NCI-H2196 treated with DMSO at 0.1 percent for 48 hours (cell line): ENCODE measurements around the gene TSHZ2.
"Not testable (repeated sequence)": the region's sequence is repeated elsewhere in the genome, so short reads cannot be mapped to it uniquely, and the experiment has no call there.

Source experiments
- DNase-seq: peaks from one replicate; lab custom pipeline; 2025; ENCODE audit not compliant: unreplicated experiment; lab: John Stamatoyannopoulos, UW

The TSHZ2 gene

DNA sequence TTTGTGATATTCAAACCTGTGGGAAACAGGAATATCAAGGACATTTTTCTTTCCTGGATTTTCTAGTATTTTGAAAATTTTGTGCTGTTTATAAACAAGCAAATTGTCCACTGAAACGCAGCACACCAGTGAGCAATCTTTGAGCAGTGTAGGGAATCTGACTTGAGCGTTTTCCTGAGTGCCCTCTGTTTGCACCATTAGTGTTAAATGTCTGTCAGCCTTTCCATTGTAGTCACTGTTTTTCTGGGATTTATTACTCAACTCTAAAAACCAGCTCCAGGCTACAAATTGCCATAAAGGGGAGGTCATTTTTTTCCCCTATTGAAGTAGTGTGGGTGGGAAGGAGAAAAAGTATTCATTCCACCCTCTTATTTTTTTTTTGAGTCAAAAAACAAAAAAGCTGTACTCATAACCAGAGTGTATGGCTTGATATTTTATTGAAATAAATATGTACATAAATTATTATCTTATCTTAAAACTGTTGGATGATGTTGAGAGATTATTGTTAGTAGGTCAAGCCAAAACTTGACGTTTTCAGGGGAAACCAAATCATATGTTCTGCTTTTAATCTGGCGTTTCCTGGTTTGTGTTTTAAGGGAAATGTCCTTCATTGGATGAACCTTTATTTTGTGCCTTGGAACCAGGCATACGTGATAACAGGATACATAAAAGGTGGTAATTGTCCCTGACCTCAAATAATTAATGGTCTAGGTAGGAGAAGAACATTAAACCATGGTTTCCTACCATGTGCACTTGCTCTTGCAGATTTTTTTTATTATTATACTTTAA is 51.8 kb downstream of the TSHZ2 start:
- DNase-seq = no peak

DNA sequence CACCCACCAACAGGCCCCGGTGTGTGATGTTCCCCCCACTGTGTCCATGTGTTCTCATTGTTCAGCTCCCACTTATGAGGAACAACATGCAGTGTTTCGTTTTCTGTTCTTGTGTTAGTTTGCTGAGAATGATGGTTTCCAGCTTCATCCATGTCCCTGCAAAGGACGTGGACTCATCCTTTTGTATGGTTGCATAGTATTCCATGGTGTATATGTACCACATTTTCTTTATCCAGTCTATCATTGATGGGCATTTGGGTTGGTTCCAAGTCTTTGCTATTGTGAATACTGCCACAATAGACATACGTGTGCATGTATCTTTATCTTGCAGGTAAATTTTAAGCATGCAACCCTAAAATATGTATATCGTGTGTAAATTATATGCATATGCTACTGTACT is 52.5 kb downstream of the TSHZ2 start:
- not testable (repeated sequence) for DNase-seq

DNA sequence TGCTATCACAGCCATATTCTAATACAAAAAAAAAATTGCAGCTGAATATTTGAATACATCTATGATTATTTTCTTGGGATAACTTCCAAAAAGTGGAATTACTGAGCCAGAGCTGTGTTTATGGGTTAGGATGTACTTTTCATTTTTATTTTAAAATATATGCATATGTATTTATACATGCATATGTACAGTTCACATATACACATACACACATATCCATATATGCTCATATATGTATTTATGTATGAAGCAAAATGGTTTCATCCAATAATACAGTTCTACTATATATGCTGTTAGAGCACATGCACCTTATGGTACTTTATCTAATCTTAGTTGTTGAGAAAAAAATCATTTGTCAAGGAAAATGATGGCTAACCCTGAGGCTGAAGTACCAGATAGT is 54.9 kb downstream of the TSHZ2 start:
- no peak for DNase-seq

DNA sequence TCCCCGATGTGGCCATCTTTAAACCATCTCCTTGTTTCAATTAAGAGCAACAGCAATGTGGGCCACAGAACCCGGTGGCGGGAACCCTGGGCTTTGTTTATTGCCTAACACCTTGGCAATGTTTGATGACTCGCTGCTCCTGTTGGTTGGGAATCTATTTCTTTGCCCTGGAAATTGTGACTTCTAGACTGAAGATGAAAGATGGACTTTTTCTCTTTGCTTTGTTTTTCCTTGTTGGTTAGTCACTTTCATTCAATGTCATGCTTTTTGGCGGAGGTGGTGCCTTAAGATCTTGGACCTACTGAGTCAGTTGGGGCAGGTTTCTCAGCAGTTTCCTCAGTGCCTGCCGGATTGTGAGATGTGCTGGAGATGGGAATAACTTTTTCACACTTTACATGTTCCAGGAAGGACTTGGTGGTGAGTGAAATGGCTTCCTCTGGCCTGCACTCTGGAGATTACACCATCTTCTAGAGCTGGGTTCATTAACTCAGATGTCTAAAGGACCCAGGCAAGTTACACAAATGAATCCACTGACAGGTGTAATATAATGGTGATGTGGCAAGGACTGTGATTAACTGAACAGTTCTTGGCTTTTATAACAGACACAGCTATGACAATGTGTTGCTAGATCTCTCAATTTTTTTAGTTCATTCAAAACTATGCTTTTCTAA is 56.3 kb downstream of the TSHZ2 start:
- no peak for DNase-seq

DNA sequence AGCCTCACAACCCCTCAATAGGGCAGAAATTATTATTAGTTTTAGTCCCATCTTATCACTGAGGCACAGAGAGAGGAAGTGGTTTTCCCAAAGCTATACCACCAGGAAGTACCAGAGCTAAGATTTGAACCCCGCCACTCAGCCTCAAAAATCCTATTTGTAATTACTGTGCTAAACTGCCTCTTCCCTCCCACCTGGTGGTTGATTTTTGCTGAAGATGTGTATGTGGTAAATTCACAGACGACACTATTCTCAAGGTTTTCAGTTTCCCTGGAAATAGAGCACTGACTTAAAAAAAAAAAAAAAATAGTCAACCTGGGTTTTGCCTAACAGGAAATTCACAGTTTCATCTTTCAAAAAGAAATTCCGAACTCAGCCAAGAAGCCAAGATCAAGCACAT is 57.9 kb downstream of the TSHZ2 start:
- no peak for DNase-seq

DNA sequence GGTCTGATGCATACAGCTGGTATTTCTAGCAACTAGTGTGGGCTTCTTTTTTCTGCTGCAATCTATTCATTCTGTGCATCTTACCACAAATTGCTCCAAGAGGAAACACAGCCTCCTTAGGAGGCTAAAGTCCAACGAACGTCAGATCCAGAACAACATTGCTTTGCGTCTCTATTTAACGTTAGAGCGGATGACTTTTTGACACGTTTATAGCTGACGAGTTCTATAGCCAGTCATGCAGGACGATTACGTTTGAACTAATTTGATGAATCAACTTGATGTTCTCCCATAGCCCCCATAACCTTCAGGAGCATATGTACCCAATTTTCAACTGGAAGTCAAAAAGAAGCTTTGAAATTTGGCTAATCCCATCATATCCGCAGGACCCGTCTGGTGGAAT is 59.9 kb downstream of the TSHZ2 start:
- DNase-seq = no peak

DNA sequence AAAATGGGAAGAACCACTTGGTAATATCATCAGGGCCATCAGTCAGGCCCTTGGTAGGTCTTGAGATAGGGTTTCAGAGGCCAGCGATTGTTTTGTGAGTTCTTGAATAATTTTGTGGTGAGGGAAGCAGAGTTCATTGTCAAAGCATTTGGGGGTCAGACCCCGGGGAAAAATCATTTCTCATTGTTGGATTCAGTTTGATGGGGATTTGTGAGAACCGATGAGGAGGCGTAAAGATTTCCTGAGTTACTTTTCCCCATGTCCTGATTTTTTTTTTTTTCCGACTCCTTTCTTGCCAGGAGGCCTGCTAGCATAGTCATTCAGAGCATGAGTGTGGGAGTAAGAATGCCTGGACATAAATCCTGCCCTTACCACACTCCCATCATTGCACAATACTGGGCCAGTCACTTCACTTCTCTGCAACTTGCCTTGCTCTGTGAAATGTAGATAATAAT is 60.3 kb downstream of the TSHZ2 start:
- no peak for DNase-seq

DNA sequence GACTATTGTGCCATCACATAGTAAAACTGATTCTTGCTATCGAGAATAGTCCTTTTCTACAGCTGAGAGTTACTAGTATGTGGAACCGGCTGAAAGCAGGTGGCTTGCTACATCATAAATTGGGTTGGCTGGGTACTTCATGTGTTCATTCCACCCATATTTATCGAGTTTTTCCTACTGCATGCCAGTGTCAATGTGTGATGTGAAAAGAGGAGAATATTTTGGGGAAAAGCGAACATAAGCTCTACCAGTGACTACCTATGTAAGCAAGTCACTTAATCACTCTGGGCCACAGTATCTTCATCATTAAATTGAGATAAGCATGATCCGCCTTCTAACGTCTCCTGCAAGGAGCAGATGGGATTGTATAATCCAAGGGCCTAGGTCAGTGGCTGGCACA is 61.0 kb downstream of the TSHZ2 start:
- no peak for DNase-seq

DNA sequence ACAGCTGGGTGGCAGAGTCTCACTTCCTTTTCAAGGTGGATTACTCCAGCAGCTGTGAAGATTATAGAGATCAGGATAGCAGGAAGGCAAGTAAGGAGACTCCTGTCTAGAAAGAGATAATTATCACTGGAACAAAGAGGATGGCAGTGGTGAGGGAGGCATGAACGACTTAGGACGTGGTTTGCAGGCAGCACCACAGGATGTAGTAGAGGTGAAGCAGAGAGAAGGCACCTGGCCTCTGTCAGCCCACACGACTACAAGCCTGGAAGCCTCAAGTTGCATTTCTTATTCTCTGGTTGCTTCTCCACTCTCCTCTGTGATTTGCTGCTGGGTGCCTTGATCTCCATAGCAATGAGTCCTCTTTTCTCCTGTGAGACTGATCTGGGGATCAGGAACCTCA is 62.7 kb downstream of the TSHZ2 start:
- peak; percentile 47 for DNase-seq

DNA sequence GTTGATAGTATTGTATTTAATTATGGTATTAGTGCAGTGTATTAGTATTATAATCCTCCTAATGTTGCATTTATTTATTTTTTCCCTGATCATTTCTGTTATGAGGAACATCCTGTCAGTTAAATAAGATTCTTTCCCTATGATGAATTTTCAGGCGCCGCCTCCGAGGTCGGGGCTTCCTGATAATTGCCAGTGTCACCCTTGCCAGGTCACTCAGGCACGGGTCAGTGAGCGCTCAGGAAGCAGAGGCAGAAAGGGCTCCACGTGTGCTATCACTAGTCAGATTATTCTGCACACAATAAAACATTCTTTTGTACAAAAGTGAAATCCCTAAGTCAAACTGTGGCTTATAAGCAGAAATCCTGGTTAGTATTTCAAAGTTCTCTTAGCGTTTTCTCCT is 64.8 kb downstream of the TSHZ2 start:
- peak; percentile 53 for DNase-seq

DNA sequence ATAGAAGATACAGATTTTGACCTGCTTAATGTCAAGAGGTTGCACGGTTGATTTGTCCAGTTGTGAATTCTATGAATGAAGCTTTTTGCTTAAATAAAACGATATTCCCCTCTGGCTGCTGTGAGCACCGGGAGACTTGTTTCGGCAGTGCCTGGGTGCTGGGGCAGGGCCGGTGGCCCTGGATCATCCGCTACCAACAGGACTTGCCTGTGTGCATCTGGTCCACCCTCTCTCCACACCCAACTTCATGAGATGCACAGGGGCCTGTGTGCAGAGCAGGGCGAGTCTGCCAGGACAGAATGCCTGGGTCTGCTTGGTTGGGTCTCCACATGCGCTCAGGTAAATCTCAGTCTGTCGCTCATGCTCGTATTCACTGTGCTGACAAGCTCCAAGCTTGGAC is 65.5 kb downstream of the TSHZ2 start:
- DNase-seq = no peak

DNA sequence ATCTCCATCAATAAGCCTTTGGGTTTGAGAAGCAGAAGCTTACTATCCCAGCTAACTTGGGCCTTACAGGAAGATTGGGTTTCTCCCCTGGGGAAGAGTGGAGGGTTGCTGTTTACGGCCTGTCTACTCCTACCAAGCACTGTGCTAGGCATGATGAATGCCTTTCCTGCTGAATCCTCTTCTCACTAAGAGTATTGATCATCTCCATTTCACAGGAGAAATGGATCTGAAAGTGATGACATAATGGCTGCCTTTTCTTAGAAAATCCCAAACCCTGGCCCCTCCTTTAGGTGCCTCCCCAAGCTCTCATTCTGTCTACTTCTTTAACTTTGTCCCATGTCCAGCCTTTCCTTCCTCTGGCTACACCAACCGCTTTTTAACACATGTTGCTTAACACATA is 66.1 kb downstream of the TSHZ2 start:
- no peak for DNase-seq

DNA sequence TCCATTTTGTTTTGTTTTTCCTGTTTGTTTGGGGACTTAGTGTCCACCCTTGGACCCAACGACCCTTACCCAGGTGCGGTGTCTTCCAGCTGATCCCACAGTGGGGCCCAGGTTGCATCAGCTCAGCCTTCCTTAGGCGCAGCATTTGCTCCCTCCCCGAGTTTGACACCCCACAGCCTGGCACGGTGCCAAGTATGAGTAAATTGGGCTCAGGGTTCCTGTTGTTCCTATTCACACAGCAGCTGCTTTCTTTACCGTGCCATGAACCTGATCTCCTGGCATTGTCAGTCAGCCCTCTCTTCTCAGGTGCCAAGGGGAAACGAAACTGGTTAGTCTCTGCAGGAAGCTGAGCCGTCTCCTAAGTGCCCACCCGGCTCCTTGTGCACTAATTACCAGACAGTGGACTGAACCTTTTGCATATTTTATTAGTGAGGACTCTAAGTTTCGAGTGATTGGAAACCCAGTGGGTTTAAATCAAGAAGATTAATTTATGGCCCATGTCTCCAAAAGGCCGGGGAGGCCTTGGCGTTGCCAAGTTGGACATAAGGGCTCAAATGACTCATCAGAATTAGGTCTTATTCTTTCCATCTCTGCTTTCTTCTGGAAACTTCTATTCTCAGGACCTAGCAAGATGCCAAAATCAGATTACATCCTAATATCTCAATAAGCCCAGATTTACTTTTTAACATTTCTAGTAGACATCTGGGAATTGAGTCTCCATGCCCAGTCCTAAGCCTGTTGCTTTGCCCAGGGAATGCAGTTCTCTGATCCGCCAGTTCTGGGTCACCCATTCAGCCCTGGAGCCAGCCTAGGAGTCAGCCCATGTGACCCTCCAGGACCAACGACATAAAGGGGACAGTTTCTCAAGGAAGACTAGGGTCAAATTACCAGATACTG is 68.8 kb downstream of the TSHZ2 start:
- DNase-seq = peak; percentile 97

DNA sequence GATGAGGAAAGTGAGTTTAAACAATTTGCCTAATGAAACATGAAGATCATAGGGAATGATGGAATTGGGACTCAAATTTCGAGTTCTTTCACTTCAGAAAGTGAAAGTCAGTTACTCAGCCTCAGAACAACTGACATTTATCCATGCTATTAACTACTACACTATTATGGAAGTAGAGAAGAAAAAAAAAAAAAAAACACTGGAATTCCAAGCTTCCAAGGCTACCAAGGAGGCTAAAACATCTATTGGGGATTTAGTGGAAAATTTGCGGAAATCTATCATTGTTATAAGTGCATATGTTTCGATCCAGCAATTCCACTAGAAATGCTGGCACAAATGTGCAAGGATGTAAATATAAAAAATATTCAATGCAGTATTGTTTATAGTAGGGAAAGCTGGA is 70.4 kb downstream of the TSHZ2 start:
- no peak for DNase-seq

DNA sequence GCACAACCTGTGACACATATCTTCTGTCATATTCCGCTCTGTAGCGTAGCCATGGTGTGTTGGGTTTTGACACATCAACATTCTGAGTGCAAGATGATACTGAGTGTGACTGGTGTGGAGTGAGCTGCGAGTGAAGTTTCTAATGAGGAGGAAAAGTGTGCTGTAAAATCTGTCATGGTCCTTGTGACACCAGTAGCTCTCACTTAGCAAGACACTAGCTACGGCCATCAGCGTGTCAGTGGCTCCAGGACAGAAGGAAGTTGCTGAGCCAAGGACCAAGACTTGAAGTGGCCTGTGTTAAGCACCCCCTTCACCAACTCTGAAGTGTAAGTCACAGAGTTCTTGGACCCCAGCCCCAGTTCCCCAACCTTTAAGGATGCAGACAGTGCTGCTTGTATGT is 72.1 kb downstream of the TSHZ2 start:
- no peak for DNase-seq

DNA sequence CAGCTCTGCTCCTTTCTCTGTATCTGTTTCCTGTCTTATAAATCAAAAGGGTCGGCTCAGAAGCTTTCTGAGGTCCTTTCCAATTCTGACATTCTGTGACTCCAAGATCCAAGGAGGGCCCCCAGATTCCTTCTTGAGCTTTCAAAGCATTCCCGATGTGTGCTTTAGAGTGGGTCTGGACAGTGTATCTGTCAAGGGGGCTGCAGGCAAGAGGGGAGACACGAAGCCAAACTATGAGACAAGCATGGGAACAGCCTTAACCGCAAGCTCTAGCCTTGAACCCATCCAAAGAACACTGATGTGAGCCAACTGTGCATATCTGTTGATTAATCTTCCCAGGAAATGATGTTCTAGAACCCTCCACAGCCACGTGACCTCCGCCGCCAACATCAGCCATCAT is 73.8 kb downstream of the TSHZ2 start:
- DNase-seq = no peak

DNA sequence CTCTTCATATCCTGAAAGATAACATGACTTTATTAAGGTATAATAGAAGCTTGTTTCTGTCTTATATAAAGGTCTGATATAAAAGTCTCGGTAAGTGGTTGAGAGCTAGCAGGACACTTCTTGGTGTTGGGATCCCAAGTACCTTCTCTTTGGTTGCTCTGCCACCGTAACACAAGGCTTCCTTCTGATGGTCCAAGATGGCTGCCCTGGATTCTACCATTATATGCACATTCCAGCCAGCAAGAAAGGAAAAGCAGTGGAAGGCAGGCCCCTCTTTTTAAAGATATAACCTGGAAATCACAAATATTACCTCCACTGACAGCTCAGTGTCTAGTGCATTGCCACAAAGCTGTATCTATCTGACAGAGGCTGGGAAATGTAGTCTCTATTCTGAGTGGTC is 75.0 kb downstream of the TSHZ2 start:
- DNase-seq = no peak

DNA sequence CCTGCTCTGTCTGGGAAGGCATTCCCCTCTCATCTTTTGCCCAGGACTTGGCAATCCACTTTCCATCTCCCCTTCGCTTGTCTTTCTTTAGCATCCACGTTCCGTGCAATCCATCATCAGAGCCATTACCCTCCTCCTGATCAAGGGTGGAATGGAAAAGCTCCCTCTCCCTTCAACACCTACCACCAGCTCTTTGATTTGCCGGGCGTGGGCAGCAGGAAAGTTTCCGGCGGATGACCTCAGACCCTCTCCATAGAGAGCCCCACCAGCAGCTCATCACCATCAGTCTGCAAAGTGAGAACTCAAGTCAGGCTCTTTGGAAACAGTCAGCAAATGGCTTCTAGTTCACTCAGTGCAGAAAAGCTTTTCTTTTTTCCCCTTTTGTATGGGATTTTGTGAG is 76.2 kb downstream of the TSHZ2 start:
- no peak for DNase-seq

DNA sequence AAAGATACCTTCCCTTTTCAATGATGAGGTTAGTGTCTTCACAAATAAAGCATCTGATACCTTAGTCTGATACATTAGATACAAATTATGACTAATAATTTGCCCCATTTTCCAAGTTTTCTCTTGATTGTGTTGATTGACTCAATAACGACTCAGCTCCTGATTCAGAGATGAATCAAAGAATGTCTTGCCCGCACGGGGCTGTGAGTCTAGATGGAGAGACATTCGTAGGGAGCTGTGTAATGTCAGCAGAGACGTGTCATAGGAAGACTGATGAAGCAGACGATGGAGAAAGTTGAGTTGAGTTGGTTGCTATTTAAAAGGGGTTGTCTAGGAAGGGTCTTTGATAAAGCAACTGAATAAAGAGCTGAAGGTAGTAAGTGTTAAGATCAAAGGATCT is 78.2 kb downstream of the TSHZ2 start:
- DNase-seq = no peak

DNA sequence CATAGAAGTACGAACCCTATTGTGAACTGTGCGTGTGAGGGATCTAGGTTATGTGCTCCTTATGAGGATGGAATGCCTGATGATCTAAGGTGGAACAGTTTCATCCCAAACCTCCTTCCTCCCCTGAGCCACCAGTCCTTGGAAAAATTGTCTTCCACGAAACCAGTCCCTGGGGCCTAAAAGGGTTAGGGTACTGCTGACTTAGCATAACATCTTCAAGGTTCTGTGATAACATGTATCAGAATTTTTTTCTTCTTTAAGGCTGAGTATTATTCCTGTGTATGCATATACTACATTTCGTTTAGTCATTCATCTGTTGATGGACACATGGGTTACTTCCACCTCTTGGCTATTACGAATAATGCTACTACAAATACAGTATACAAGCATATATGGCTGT is 80.2 kb downstream of the TSHZ2 start:
- DNase-seq = no peak

DNA sequence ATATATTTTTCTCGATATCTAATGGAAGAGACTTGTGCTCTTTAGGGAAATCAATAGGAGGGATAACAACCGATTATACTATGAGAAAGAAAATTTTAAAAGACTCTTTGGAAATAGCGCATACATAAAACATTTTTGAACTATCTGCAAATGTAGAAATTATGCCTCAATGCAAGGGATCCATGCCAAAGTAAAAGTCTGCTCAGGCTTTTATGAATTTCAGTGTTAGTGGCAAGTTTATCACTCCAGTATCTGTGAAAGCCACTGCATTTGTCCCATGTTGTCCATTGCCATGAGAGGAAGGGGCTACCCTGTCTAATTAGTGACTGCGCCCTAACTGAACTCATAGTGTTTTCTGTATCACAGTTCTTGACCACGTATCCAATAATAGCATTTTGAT is 81.4 kb downstream of the TSHZ2 start:
- DNase-seq = no peak
